Common myeloid progenitor, CD34-positive (primary cell): ENCODE data around the gene PITX2.

Experiments
- CTCF ChIA-PET: fragments of 350-600 bp; sonication (Branson Sonifier 250); formaldehyde crosslinking; loops from one replicate; lab custom pipeline; 2021; ENCODE audit warnings: antibody characterized with exemption; lab: Charles Lee
- POLR2A ChIA-PET: fragments of 350-600 bp; sonication (Branson Sonifier 250); formaldehyde crosslinking; loops from one replicate; lab custom pipeline; 2021; ENCODE audit warnings: antibody characterized with exemption; lab: Charles Lee
- DNase-seq, 3 donors: peaks; one replicate each; pipeline versions ENCODE4 v3.0.0 to v3.0.0-alpha.2; 2013
- H3K27ac ChIP-seq, 2 experiments: 1 replicate in 1 of 2; 2 replicates in 1 of 2; pipeline ENCODE4 v1.7.0; 2013; ENCODE audit warnings: inconsistent platforms in 2 of 2, low read length in 2 of 2, mild to moderate bottlenecking in 2 of 2, low read depth in 1 of 2, moderate library complexity in 1 of 2; ENCODE audit not compliant: severe bottlenecking in 2 of 2, insufficient read depth in 1 of 2, poor library complexity in 1 of 2
- H3K27me3 ChIP-seq, 5 experiments: replicated peaks in 2 of 5; 1 replicate in 3 of 5; 2 replicates in 2 of 5; pipeline versions ENCODE4 v1.6.1 to v1.7.0; 2013; ENCODE audit warnings: low read length in 4 of 5, mild to moderate bottlenecking in 2 of 5, moderate library complexity in 2 of 5, inconsistent platforms in 1 of 5; ENCODE audit not compliant: insufficient read depth in 5 of 5, control insufficient read depth in 4 of 5
- H3K36me3 ChIP-seq, 4 experiments: 1 replicate in 2 of 4; 2 replicates in 2 of 4; pipeline versions ENCODE4 v1.6.1 to v1.7.0; 2013; ENCODE audit warnings: low read length in 3 of 4, control low read depth in 1 of 4, mild to moderate bottlenecking in 1 of 4; ENCODE audit not compliant: control insufficient read depth in 4 of 4, insufficient read depth in 4 of 4
- H3K4me1 ChIP-seq, 4 experiments: 1 replicate in 3 of 4; 2 replicates in 1 of 4; pipeline versions ENCODE4 v1.6.1 to v1.7.1; 2013; ENCODE audit warnings: low read length in 3 of 4, mild to moderate bottlenecking in 3 of 4, control low read depth in 1 of 4, inconsistent platforms in 1 of 4, moderate library complexity in 1 of 4; ENCODE audit not compliant: control insufficient read depth in 4 of 4, insufficient read depth in 4 of 4; ENCODE audit errors: control extremely low read depth in 1 of 4
- H3K4me3 ChIP-seq, 7 experiments: 1 replicate in 4 of 7; 2 replicates in 3 of 7; pipeline versions ENCODE4 v1.5.1 to v1.7.0; 2013; ENCODE audit warnings: mild to moderate bottlenecking in 7 of 7, low read length in 6 of 7, moderate library complexity in 6 of 7, inconsistent platforms in 2 of 7, low read depth in 2 of 7, control low read depth in 1 of 7; ENCODE audit not compliant: insufficient read depth in 4 of 7, control insufficient read depth in 1 of 7; ENCODE audit errors: extremely low read depth in 1 of 7
- H3K9me3 ChIP-seq, 5 experiments: 1 replicate in 4 of 5; 2 replicates in 1 of 5; pipeline versions ENCODE4 v1.6.1 to v1.7.1; 2013; ENCODE audit warnings: low read length in 4 of 5, mild to moderate bottlenecking in 2 of 5, inconsistent platforms in 1 of 5, low read depth in 1 of 5, moderate library complexity in 1 of 5; ENCODE audit not compliant: control insufficient read depth in 4 of 5, insufficient read depth in 2 of 5; ENCODE audit errors: control extremely low read depth in 1 of 5
- WGBS: methylation state at CpG from one replicate; pipeline ENCODE4 v1.1.5; 2013; ENCODE audit not compliant: insufficient coverage; 5-methylcytosine and 5-hydroxymethylcytosine counted together

Gene PITX2

GRCh38 chr4:110631584-110632505, 9.0 kb upstream of the PITX2 start:
- no peak overlapping the region for H3K27ac ChIP-seq
- ChIA-PET CTCF (interaction anchor here (1.7 to 1.9 kb wide), 2 partner anchors 16 to 1000 kb away, joined by 5 read pairs; no protein-coding TSS in a partner anchor), POLR2A (no interaction called here)
- peak; percentile 87 to 94 (median 91) for DNase-seq
- 1% methylated on average over 57 of the region's 63 CpGs for WGBS
- H3K36me3 ChIP-seq: no peaks in the 10 kb centered on the region
- H3K9me3 ChIP-seq: peaks cover 0 to 7% (median 0%) of the 10 kb centered on the region in 5 experiments
- peaks cover 19 to 99% (median 82%) of the 10 kb centered on the region in 5 experiments for H3K27me3 ChIP-seq
- peak overlapping the region in 4 of 7 experiments; percentile 7 to 56 (median 52) for H3K4me3 ChIP-seq
- H3K4me1 ChIP-seq: peaks cover 0 to 15% (median 10%) of the 10 kb centered on the region in 4 experiments

GRCh38 chr4:110630688-110631402, 8.0 kb upstream of the PITX2 start:
- ChIA-PET POLR2A (no interaction called here), CTCF (interaction anchor here (0.6 to 1.9 kb wide), 4 partner anchors 15 to 1502 kb away, joined by 3 to 5 read pairs (median 5); no protein-coding TSS in a partner anchor)
- Histone ChIP-seq H3K27ac (no peak overlapping the region), H3K9me3 (peaks cover 0 to 8% (median 0%) of the 10 kb centered on the region in 5 experiments), H3K4me3 (no peak overlapping the region), H3K27me3 (peaks cover 16 to 99% (median 80%) of the 10 kb centered on the region in 5 experiments), H3K36me3 (no peaks in the 10 kb centered on the region), H3K4me1 (peaks cover 0 to 12% (median 10%) of the 10 kb centered on the region in 4 experiments)
- 11% methylated on average over 6 of the region's 34 CpGs for WGBS
- peak in 2 of 3 donors; percentile 32 to 38 for DNase-seq

GRCh38 chr4:110629780-110630687, 7.2 kb upstream of the PITX2 start:
- ChIA-PET CTCF (interaction anchor here (0.6 to 1.9 kb wide), 3 partner anchors 14 to 1501 kb away, joined by 3 to 5 read pairs (median 5); no protein-coding TSS in a partner anchor), POLR2A (no interaction called here)
- peak in 2 of 3 donors; percentile 7 to 8 for DNase-seq
- WGBS: 9% methylated on average over 16 of the region's 26 CpGs
- H3K4me1 ChIP-seq: peaks cover 0 to 12% (median 10%) of the 10 kb centered on the region in 4 experiments
- H3K4me3 ChIP-seq: no peak overlapping the region
- H3K27me3 ChIP-seq: peaks cover 16 to 100% (median 82%) of the 10 kb centered on the region in 5 experiments
- H3K36me3 ChIP-seq: no peaks in the 10 kb centered on the region
- H3K27ac ChIP-seq: no peak overlapping the region
- peaks cover 0 to 8% (median 0%) of the 10 kb centered on the region in 5 experiments for H3K9me3 ChIP-seq

- H3K4me1 ChIP-seq: peaks cover 0 to 12% (median 10%) of the 10 kb centered on the region in 4 experiments
- ChIA-PET CTCF (interaction anchor here (1.3 to 1.9 kb wide), 2 partner anchors 11 to 657 kb away, joined by 5 read pairs; no protein-coding TSS in a partner anchor), POLR2A (no interaction called here)
- H3K27ac ChIP-seq: no peak overlapping the region
- no peak overlapping the region for H3K4me3 ChIP-seq
- DNase-seq: no peak
- 14% methylated on average over 27 of the region's 36 CpGs for WGBS
- peaks cover 19 to 100% (median 84%) of the 10 kb centered on the region in 5 experiments for H3K27me3 ChIP-seq
- no peaks in the 10 kb centered on the region for H3K36me3 ChIP-seq
- peaks cover 0 to 8% (median 0%) of the 10 kb centered on the region in 5 experiments for H3K9me3 ChIP-seq
Measured at GRCh38 chr4:110629214-110629754, 6.4 kb upstream of the PITX2 start.

GRCh38 chr4:110628663-110629213, 5.9 kb upstream of the PITX2 start:
- Histone ChIP-seq H3K4me3 (no peak overlapping the region), H3K9me3 (peaks cover 0 to 8% (median 0%) of the 10 kb centered on the region in 5 experiments), H3K27ac (no peak overlapping the region), H3K36me3 (no peaks in the 10 kb centered on the region), H3K4me1 (peaks cover 0 to 12% (median 10%) of the 10 kb centered on the region in 4 experiments), H3K27me3 (peaks cover 25 to 100% (median 80%) of the 10 kb centered on the region in 5 experiments)
- POLR2A ChIA-PET: no interaction called here
- peak in 2 of 3 donors; percentile 23 to 31 for DNase-seq
- CTCF ChIA-PET: interaction anchor here (1.1 to 1.9 kb wide), 3 partner anchors 12 to 658 kb away, joined by 4 to 5 read pairs (median 5); no protein-coding TSS in a partner anchor
- WGBS: 5% methylated on average over 18 of the region's 26 CpGs
